Measurements from ENCODE around the gene ZNF646. TPM values are rescaled to one million over a fixed set of nuclear protein-coding genes. Genes with fewer than 3 reads are reported as not detected.

The ZNF646 gene
- total and polyA plus RNA-seq, 2 of the 13 experiments (the other 11 are each of a cell fraction or from before 2014, with no cell fraction given) = 3.4 to 10.9 TPM

DNA sequence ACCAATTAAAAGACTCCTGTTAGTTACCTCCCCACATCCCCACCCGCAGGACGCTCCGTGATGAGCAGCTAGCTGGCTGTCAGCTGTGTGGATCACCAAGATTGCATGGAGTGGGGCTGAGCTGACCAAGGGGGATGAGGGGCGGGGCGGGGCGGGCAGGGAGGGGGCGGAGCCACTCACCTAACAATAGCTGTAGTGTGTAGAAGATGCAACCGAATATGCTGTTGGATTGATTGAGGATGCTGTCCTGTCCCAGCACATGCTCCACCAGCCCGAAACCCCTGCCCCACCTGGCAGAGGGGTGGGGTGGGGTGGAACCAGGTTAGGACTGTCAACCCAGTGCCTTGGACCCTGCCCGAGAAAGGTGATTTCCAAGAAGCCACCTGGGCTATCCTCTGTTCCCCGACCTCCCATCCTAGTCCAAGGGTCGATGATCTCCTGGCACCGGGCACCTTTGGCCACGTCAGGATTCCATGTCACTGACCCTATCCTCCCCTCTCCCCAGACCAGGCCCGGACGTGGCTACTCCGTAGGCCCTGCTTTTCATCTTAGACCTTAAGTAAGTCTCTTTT, 19.0 kb downstream of the ZNF646 start (continued):
- TF ChIP-seq, protein P1, sequence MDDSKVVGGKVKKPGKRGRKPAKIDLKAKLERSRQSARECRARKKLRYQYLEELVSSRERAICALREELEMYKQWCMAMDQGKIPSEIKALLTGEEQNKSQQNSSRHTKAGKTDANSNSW (CRISPR knock-in tag; IDR thresholded peaks at IDR 0.05; ENCODE audit: borderline replicate concordance) = no peak
- TF ChIP-seq ZNF672 (CRISPR knock-in tag; IDR thresholded peaks at IDR 0.05) (no peak), ZNF670 (CRISPR knock-in tag; IDR thresholded peaks at IDR 0.05; ENCODE audit: borderline replicate concordance) (0 out of 2 replicates have a peak, but pooled peaks have one; percentile 34), MAF1 (CRISPR knock-in tag; IDR thresholded peaks at IDR 0.05; ENCODE audit: borderline replicate concordance) (no peak), ZSCAN31 (CRISPR knock-in tag; IDR thresholded peaks at IDR 0.05; ENCODE audit: low read depth) (no peak), TFE3 (CRISPR knock-in tag; IDR thresholded peaks at IDR 0.05) (no peak), NR1H2 (CRISPR knock-in tag; IDR thresholded peaks at IDR 0.05; ENCODE audit: borderline replicate concordance, low read depth) (no peak), ZSCAN12 (CRISPR knock-in tag; IDR thresholded peaks at IDR 0.05) (no peak), ZNF737 (CRISPR knock-in tag; IDR thresholded peaks at IDR 0.05; ENCODE audit: borderline replicate concordance) (no peak), KMT2B (CRISPR knock-in tag; IDR thresholded peaks at IDR 0.05) (no peak), ZNF510 (CRISPR knock-in tag; IDR thresholded peaks at IDR 0.05; ENCODE audit: low read depth) (no peak), ZSCAN20 (CRISPR knock-in tag; IDR thresholded peaks at IDR 0.05; ENCODE audit: borderline replicate concordance) (no peak), ZNF224 (CRISPR knock-in tag; IDR thresholded peaks at IDR 0.05) (no peak), ZNF841 (CRISPR knock-in tag; IDR thresholded peaks at IDR 0.05; ENCODE audit: borderline replicate concordance) (no peak), SMAD9 (CRISPR knock-in tag; IDR thresholded peaks at IDR 0.05) (no peak), JARID2 (CRISPR knock-in tag; IDR thresholded peaks at IDR 0.05; ENCODE audit: insufficient replicate concordance) (no peak), HES4 (CRISPR knock-in tag; IDR thresholded peaks at IDR 0.05; ENCODE audit: borderline replicate concordance) (no peak), ZNF24 (IDR thresholded peaks at IDR 0.05) (no peak), ZNF770 (CRISPR knock-in tag; IDR thresholded peaks at IDR 0.05) (no peak), HHEX (CRISPR knock-in tag; IDR thresholded peaks at IDR 0.05) (no peak), SRF (IDR thresholded peaks at IDR 0.05; ENCODE audit: low read depth, low read length) (no peak)
- TF ChIP-seq, protein P2, sequence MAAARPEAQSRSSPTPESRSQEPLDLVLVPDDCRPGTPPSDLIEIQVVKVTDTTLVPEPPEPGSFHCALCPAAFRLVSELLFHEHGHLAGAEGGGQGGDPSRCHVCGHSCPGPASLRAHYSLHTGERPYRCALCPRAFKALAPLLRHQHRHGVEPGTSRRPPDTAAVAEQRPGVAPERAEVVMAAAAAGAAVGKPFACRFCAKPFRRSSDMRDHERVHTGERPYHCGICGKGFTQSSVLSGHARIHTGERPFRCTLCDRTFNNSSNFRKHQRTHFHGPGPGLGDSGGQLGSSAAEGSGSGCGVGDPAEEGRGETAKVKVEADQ (CRISPR knock-in tag; IDR thresholded peaks at IDR 0.05; ENCODE audit: borderline replicate concordance) = 0 out of 2 replicates have a peak, but pooled peaks have one; percentile 19
- TF ChIP-seq, protein P3, sequence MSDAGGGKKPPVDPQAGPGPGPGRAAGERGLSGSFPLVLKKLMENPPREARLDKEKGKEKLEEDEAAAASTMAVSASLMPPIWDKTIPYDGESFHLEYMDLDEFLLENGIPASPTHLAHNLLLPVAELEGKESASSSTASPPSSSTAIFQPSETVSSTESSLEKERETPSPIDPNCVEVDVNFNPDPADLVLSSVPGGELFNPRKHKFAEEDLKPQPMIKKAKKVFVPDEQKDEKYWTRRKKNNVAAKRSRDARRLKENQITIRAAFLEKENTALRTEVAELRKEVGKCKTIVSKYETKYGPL (CRISPR knock-in tag; IDR thresholded peaks at IDR 0.05) = no peak
- TF ChIP-seq, protein P4, sequence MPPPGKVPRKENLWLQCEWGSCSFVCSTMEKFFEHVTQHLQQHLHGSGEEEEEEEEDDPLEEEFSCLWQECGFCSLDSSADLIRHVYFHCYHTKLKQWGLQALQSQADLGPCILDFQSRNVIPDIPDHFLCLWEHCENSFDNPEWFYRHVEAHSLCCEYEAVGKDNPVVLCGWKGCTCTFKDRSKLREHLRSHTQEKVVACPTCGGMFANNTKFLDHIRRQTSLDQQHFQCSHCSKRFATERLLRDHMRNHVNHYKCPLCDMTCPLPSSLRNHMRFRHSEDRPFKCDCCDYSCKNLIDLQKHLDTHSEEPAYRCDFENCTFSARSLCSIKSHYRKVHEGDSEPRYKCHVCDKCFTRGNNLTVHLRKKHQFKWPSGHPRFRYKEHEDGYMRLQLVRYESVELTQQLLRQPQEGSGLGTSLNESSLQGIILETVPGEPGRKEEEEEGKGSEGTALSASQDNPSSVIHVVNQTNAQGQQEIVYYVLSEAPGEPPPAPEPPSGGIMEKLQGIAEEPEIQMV (CRISPR knock-in tag; IDR thresholded peaks at IDR 0.05; ENCODE audit: low read depth) = no peak
